PC-3 (cell line): ENCODE data around the gene TNNI3. TPM values are rescaled to one million over a fixed set of nuclear protein-coding genes. Genes with fewer than 3 reads are reported as not detected.

Source experiments
- ATAC-seq: fragments of 200-7000 bp; cut with Tn5 transposase; 2 replicates; pipeline ENCODE4 v1.9.1; 2020; ENCODE audit warnings: mild to moderate bottlenecking, moderate library complexity
- BruUV-seq: library from RNA; stranded (reverse); fragments of 400-500 nt; replicated peaks from 2 replicates; lab custom pipeline; 2021; lab: Mats Ljungman, UMichigan
- CTCF ChIA-PET: fragments of 300-600 bp; sonication (Branson Sonifier 250); formaldehyde crosslinking; loops from one replicate; lab custom pipeline; 2022; ENCODE audit warnings: antibody characterized with exemption; lab: Charles Lee
- POLR2A ChIA-PET: fragments of 300-600 bp; sonication (Branson Sonifier 250); formaldehyde crosslinking; loops from one replicate; lab custom pipeline; 2022; ENCODE audit warnings: antibody characterized with exemption; ENCODE audit not compliant: unreplicated experiment; lab: Charles Lee
- DNase-seq: peaks from one replicate; pipeline ENCODE4 v3.0.0-alpha.2; 2015
- H2AFZ ChIP-seq: fragments of 300-600 bp; sonication (generic); 2 replicates; pipeline ENCODE4 v1.6.0; 2016; ENCODE audit warnings: antibody characterized with exemption, low read length
- H3F3A ChIP-seq: fragments of 300-600 bp; sonication (generic); one replicate; pipeline ENCODE4 v1.6.0; 2017; ENCODE audit warnings: antibody characterized with exemption, low read length, control low read depth, mild to moderate bottlenecking; ENCODE audit not compliant: unreplicated experiment
- H3K27ac ChIP-seq: fragments of 300-600 bp; sonication (generic); 2 replicates; pipeline ENCODE4 v1.5.1; 2016; ENCODE audit warnings: mild to moderate bottlenecking, low read length
- H3K27me3 ChIP-seq: fragments of 300-600 bp; sonication (generic); 2 replicates; pipeline ENCODE4 v1.6.1; 2016; ENCODE audit warnings: low read length, mixed read lengths
- H3K36me3 ChIP-seq: fragments of 300-600 bp; sonication (generic); 2 replicates; pipeline ENCODE4 v1.6.1; 2016; ENCODE audit warnings: low read depth, mixed run types, low read length, mixed read lengths
- H3K4me1 ChIP-seq: fragments of 300-600 bp; sonication (generic); 2 replicates; pipeline ENCODE4 v1.5.1; 2016; ENCODE audit warnings: low read length; ENCODE audit not compliant: insufficient read depth
- H3K4me2 ChIP-seq: fragments of 300-600 bp; sonication (generic); 2 replicates; pipeline ENCODE4 v1.6.0; 2016; ENCODE audit warnings: low read length
- H3K4me3 ChIP-seq: fragments of 300-600 bp; sonication (generic); 2 replicates; pipeline ENCODE4 v1.5.1; 2016; ENCODE audit warnings: mild to moderate bottlenecking, low read length, mixed read lengths
- H3K79me2 ChIP-seq: fragments of 300-600 bp; sonication (generic); 2 replicates; pipeline ENCODE4 v1.6.1; 2017; ENCODE audit warnings: low read length, mixed read lengths
- H3K9ac ChIP-seq: fragments of 300-600 bp; sonication (generic); 2 replicates; pipeline ENCODE4 v1.6.0; 2016; ENCODE audit warnings: mild to moderate bottlenecking, low read length
- H3K9me2 ChIP-seq: fragments of 300-600 bp; sonication (generic); replicated peaks from 2 replicates; pipeline ENCODE4 v1.6.1; 2016; ENCODE audit warnings: mixed run types, low read length, mixed read lengths
- H3K9me3 ChIP-seq: fragments of 300-600 bp; sonication (generic); 2 replicates; pipeline ENCODE4 v1.6.1; 2016; ENCODE audit warnings: low read length, mixed read lengths
- H4K20me1 ChIP-seq: fragments of 300-600 bp; sonication (generic); 2 replicates; pipeline ENCODE4 v1.6.1; 2016; ENCODE audit warnings: low read length, mixed read lengths
- EZH2 ChIP-seq: fragments of 300-600 bp; sonication (generic); IDR thresholded peaks from one replicate; pipeline ENCODE4 v1.6.1; 2017; ENCODE audit warnings: antibody characterized with exemption, mild to moderate bottlenecking, low read length; ENCODE audit not compliant: unreplicated experiment
- EZH2phosphoT487 ChIP-seq: fragments of 300-600 bp; sonication (generic); IDR thresholded peaks from 2 replicates; pipeline ENCODE4 v1.6.1; 2018; ENCODE audit warnings: mild to moderate bottlenecking, antibody characterized with exemption, low read length, borderline replicate concordance
- intact Hi-C: fragments of 100-400 bp; cut with micrococcal nuclease; formaldehyde crosslinking; loops from 2 replicates; pipeline ENCODE4 v1.9.0; 2023
- total RNA-seq: library from RNA; depleted of rRNA; stranded (reverse); fragments of >200 nt; gene quantifications from 2 replicates; pipeline ENCODE4 v1.2.3, GENCODE V29; 2014
- TF ChIP-seq, protein P1 (sequence below): fragments of 300-600 bp; sonication (generic); conservative IDR thresholded peaks from 2 replicates; pipeline ENCODE4 v1.5.1; 2017; ENCODE audit warnings: antibody characterized with exemption, low read depth, mild to moderate bottlenecking, low read length

Gene TNNI3
- total RNA-seq, 1 experiment from 2014 or later, result 32.4 TPM

DNA sequence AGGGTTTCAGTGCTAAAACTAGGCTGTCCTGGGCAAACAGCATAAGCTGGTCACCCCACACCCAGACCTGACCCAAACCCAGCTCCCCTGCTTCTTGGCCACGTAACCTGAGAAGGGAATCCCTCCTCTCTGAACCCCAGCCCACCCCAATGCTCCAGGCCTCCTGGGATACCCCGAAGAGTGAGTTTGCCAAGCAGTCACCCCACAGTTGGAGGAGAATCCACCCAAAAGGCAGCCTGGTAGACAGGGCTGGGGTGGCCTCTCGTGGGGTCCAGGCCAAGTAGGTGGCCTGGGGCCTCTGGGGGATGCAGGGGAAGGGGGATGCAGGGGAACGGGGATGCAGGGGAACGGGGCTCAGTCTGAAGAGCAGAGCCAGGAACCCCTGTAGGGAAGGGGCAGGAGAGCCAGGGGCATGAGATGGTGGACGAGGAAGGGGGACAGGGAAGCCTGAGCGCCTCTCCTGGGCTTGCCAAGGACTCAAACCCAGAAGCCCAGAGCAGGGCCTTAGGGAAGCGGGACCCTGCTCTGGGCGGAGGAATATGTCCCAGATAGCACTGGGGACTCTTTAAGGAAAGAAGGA, 42.9 kb downstream of the TNNI3 start:
- Histone ChIP-seq H3K9me2 (no peaks in the 10 kb centered on the region), H2AFZ (no peak overlapping the region), H3K36me3 (peaks cover 9% of the 10 kb centered on the region; the same call in 1 of the 2 replicates), H3K27me3 (no peaks in the 10 kb centered on the region), H3K4me3 (no peak overlapping the region; the same call in 1 of the 2 replicates), H3K27ac (no peak overlapping the region), H3K9ac (no peak overlapping the region), H4K20me1 (peaks cover 35% of the 10 kb centered on the region), H3K79me2 (peaks cover 50% of the 10 kb centered on the region), H3F3A (no peaks in the 10 kb centered on the region), H3K4me1 (peaks cover 12% of the 10 kb centered on the region), H3K4me2 (peak overlapping the region; percentile 88), H3K9me3 (no peaks in the 10 kb centered on the region)
- ChIA-PET CTCF (no interaction called here), POLR2A (no interaction called here)
- intact Hi-C loops, result loop anchor here (5.0 kb wide), 1 partner anchor 52 kb away; the partner anchor contains the start of gene RDH13
- ATAC-seq (no peak), DNase-seq (no peak)
- no TSS peak for BruUV-seq
- TF ChIP-seq EZH2phosphoT487 (no peak), EZH2 (no peak)
- TF ChIP-seq, protein P1, sequence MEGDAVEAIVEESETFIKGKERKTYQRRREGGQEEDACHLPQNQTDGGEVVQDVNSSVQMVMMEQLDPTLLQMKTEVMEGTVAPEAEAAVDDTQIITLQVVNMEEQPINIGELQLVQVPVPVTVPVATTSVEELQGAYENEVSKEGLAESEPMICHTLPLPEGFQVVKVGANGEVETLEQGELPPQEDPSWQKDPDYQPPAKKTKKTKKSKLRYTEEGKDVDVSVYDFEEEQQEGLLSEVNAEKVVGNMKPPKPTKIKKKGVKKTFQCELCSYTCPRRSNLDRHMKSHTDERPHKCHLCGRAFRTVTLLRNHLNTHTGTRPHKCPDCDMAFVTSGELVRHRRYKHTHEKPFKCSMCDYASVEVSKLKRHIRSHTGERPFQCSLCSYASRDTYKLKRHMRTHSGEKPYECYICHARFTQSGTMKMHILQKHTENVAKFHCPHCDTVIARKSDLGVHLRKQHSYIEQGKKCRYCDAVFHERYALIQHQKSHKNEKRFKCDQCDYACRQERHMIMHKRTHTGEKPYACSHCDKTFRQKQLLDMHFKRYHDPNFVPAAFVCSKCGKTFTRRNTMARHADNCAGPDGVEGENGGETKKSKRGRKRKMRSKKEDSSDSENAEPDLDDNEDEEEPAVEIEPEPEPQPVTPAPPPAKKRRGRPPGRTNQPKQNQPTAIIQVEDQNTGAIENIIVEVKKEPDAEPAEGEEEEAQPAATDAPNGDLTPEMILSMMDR, result no peak

- no peaks in the 10 kb centered on the region for H3K27me3 ChIP-seq
- ChIA-PET POLR2A (no interaction called here), CTCF (no interaction called here)
- H3K9me3 ChIP-seq, result no peaks in the 10 kb centered on the region
- H3K4me3 ChIP-seq, result no peak overlapping the region
- peaks cover 35% of the 10 kb centered on the region for H4K20me1 ChIP-seq
- H3K4me2 ChIP-seq, result no peak overlapping the region
- BruUV-seq, result no TSS peak
- H3K27ac ChIP-seq, result no peak overlapping the region
- H3K4me1 ChIP-seq, result peaks cover 12% of the 10 kb centered on the region
- H3K9ac ChIP-seq, result no peak overlapping the region
- TF ChIP-seq, protein P1, result no peak
- H2AFZ ChIP-seq, result no peak overlapping the region
- intact Hi-C loops, result no loop called here
- H3K79me2 ChIP-seq, result peaks cover 50% of the 10 kb centered on the region
- no peaks in the 10 kb centered on the region for H3K9me2 ChIP-seq
- ATAC-seq, result no peak
- DNase-seq, result no peak
- H3K36me3 ChIP-seq, result peaks cover 14% of the 10 kb centered on the region
- no peaks in the 10 kb centered on the region for H3F3A ChIP-seq
Observed at GRCh38 chr19:55113570-55114039, 43.9 kb downstream of the TNNI3 start.

DNA sequence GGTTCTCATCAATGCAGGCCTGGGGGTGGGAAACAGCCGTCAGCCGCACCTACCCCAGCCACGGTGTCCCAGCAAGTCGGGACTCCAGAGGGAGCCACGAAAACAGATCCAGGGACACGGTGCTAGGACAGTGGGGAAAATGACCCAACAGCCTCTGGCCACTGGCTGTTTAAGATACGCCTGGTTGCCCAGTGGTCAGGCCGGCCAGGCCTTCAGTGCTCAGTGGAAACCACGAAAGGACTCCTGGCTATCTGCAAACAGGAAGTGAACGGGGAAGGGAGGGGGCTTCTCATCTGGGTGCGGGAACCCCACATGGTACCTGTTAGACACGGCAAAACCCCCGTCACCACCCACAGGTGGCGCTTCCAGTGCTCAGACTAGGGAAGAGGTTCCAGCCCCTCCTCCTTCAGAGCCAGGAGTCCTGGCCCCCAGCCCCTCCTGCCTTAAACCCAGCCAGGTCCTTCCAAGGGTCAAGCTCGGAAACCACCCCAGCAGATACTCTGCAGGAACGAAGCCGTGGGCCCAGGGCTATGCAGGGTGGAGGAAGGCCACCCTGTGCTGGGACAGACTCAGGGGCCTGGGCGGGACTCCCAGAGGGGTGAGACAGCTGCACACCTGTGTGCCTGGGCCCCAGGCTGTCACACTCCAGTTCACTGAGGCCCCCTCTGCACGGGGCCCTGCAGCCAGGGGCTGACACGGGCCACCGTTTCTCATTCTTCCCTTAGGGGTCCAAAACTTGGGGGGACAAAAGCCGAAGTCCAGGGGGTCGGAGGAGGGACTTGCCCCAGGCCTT, 44.6 kb downstream of the TNNI3 start:
- Histone ChIP-seq H3K27me3 (no peaks in the 10 kb centered on the region), H3K4me1 (peaks cover 7% of the 10 kb centered on the region), H3K27ac (no peak overlapping the region), H4K20me1 (peaks cover 35% of the 10 kb centered on the region), H3K9me2 (no peaks in the 10 kb centered on the region), H3K4me2 (no peak overlapping the region), H3K36me3 (peaks cover 14% of the 10 kb centered on the region), H3K9ac (no peak overlapping the region), H3F3A (no peaks in the 10 kb centered on the region), H3K9me3 (no peaks in the 10 kb centered on the region), H2AFZ (no peak overlapping the region), H3K79me2 (peaks cover 50% of the 10 kb centered on the region), H3K4me3 (no peak overlapping the region)
- BruUV-seq, result no TSS peak
- TF ChIP-seq, protein P1, result peak; percentile 35; the same call in 1 of the 2 replicates
- TF ChIP-seq EZH2phosphoT487, result no peak
- DNase-seq, result no peak
- CTCF ChIA-PET, result no interaction called here
- POLR2A ChIA-PET, result no interaction called here
- intact Hi-C loops, result no loop called here
- ATAC-seq, result no peak
